ENCODE data around the gene PCYT2.
"Not testable (repeated sequence)": the region's sequence is repeated elsewhere in the genome, so short reads cannot be mapped to it uniquely, and the experiment has no call there.

PCYT2 gene

GRCh38 chr17:81911277-81911961 lies at the start of gene PCYT2:
Gene PCYT2 (minus strand): TSS chr17:81911399. CDS start chr17:81911355, 44 bp downstream.
- peak; percentile 95 for DNase-seq

- no peak for DNase-seq
These were observed 49.1 kb upstream of the PCYT2 start for GRCh38 chr17:81960130-81960958.

GRCh38 chr17:81959362-81960129 lies 48.3 kb upstream of the PCYT2 start:
- DNase-seq: peak; percentile 89

- DNase-seq: no peak
These were observed 47.6 kb upstream of the PCYT2 start for GRCh38 chr17:81958633-81959342.

- DNase-seq: no peak
These were observed 46.7 kb upstream of the PCYT2 start for GRCh38 chr17:81957691-81958432.

GRCh38 chr17:81956607-81957589 lies 45.7 kb upstream of the PCYT2 start:
- no peak for DNase-seq

GRCh38 chr17:81955756-81956544 lies 44.8 kb upstream of the PCYT2 start:
- DNase-seq: no peak

- DNase-seq: no peak
These were observed 44.0 kb upstream of the PCYT2 start for GRCh38 chr17:81955058-81955681.

- no peak for DNase-seq
These were observed 43.2 kb upstream of the PCYT2 start for GRCh38 chr17:81954131-81955057.

- not testable (repeated sequence) for DNase-seq
These were observed 42.2 kb upstream of the PCYT2 start for GRCh38 chr17:81953443-81953842.

GRCh38 chr17:81952792-81953228 lies 41.6 kb upstream of the PCYT2 start:
- DNase-seq: no peak

- DNase-seq: no peak
These were observed 40.8 kb upstream of the PCYT2 start for GRCh38 chr17:81951785-81952684.

GRCh38 chr17:81950501-81950900 lies 39.3 kb upstream of the PCYT2 start:
- DNase-seq: no peak

GRCh38 chr17:81948635-81949378 lies 37.6 kb upstream of the PCYT2 start:
- DNase-seq: no peak

GRCh38 chr17:81947189-81947588 lies 36.0 kb upstream of the PCYT2 start, which contains the start of gene MYADML2:
Gene MYADML2 (minus strand): TSS chr17:81947233. CDS start chr17:81941741, 5,492 bp downstream.
- no peak for DNase-seq

GRCh38 chr17:81944858-81945257 lies 33.7 kb upstream of the PCYT2 start:
- no peak for DNase-seq
